MM.1S (cell line): ENCODE data around the gene ANKS3.

ENCODE experiments used
- CTCF ChIP-seq: fragments of 300-600 bp; sonication (generic); IDR thresholded peaks from 2 replicates; pipeline ENCODE4 v1.5.1; 2016; ENCODE audit warnings: antibody characterized with exemption, low read length, mixed read lengths
- EZH2phosphoT487 ChIP-seq: fragments of 300-600 bp; sonication (generic); IDR thresholded peaks from 2 replicates; pipeline ENCODE4 v1.6.1; 2018; ENCODE audit warnings: antibody characterized with exemption, low read length

DNA sequence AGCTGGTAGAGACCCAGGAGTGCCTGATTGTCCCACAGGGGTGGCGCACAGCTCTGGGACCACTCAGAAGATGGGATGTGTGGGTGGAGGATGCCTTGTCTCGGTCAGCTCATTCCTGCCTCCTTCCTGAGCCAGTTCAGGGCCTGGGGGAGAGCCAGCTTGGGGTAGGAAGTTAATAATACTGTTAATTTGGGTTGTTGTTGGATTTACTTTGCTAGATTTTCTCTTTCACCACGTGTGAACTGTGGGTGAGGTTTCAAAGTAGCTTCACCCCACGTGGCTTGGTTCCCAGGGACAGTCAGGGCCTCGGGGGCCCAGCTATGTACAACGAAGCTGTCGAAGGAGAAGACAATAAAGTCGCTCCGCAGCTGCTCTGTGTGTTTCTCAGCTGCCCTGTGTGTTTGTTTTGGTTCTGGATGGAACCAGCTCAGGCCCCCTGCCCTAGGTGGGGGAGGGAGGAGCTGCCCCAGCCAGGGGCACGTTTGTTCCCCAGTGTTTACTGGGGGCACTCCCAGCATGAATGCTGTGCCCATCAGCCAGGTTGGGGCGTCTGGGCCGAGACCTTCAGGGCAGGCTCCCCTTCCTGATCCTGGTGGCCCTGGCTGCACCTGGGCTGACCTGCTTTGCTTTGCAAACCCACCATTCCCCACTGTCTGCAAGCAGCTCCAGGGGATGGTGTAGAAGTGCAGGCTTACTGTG is 38.4 kb downstream of the ANKS3 start:
- no peak for TF ChIP-seq CTCF
- TF ChIP-seq EZH2phosphoT487 = no peak
